IMR-90 (cell line): ENCODE data around the gene GBX2. TPM values are rescaled to one million over a fixed set of nuclear protein-coding genes. Genes with fewer than 3 reads are reported as not detected.

Source experiments
- ATAC-seq: fragments of 200-7000 bp; cut with Tn5 transposase; 2 replicates; pipeline ENCODE4 v1.9.1; 2020; ENCODE audit warnings: low read depth, mild to moderate bottlenecking, moderate library complexity
- BruUV-seq: library from RNA; stranded (reverse); fragments of 400-500 nt; replicated peaks from 2 replicates; lab custom pipeline; 2021; lab: Mats Ljungman, UMichigan
- CTCF ChIA-PET: fragments of 300-600 bp; formaldehyde crosslinking; extraction: SDS; loops from one replicate; lab custom pipeline; 2021; ENCODE audit warnings: antibody characterized with exemption; lab: Yijun Ruan, JAX
- POLR2A ChIA-PET: fragments of 300-600 bp; sonication (Branson Sonifier 250); formaldehyde crosslinking; loops from one replicate; lab custom pipeline; 2022; ENCODE audit warnings: antibody characterized with exemption; ENCODE audit not compliant: unreplicated experiment; lab: Charles Lee
- DNase-seq: peaks from one replicate; pipeline ENCODE4 v3.0.0; 2013
- H2AFZ ChIP-seq: replicated peaks from 2 replicates; pipeline ENCODE3; 2013; ENCODE audit warnings: low read length, mild to moderate bottlenecking; ENCODE audit not compliant: poor library complexity
- H2AK5ac ChIP-seq: 2 replicates; pipeline ENCODE4 v1.6.1; 2013; ENCODE audit warnings: low read depth, low read length, inconsistent platforms
- H2AK9ac ChIP-seq: replicated peaks from 2 replicates; pipeline ENCODE3; 2013; ENCODE audit warnings: mild to moderate bottlenecking, low read depth, low read length, moderate library complexity; ENCODE audit not compliant: poor library complexity
- H2BK120ac ChIP-seq: 2 replicates; pipeline ENCODE4 v1.6.1; 2013; ENCODE audit warnings: low read depth, low read length, inconsistent platforms
- H2BK15ac ChIP-seq: 3 replicates; pipeline ENCODE4 v1.6.1; 2013; ENCODE audit warnings: low read depth, low read length, inconsistent platforms
- H2BK20ac ChIP-seq: 2 replicates; pipeline ENCODE4 v1.6.1; 2013; ENCODE audit warnings: low read depth, mild to moderate bottlenecking, inconsistent platforms, low read length, moderate library complexity
- H2BK5ac ChIP-seq: 2 replicates; pipeline ENCODE4 v1.6.1; 2013; ENCODE audit warnings: mild to moderate bottlenecking, low read depth, low read length, inconsistent platforms; ENCODE audit not compliant: poor library complexity, severe bottlenecking
- H3K14ac ChIP-seq: replicated peaks from 2 replicates; pipeline ENCODE4 v1.6.1; 2013; ENCODE audit warnings: low read depth, low read length, inconsistent platforms
- H3K18ac ChIP-seq: 2 replicates; pipeline ENCODE4 v1.6.1; 2013; ENCODE audit warnings: low read depth, low read length, control low read depth
- H3K23ac ChIP-seq: 2 replicates; pipeline ENCODE4 v1.6.1; 2013; ENCODE audit warnings: low read depth, low read length, inconsistent platforms
- H3K27ac ChIP-seq: 2 replicates; pipeline ENCODE4 v1.5.1; 2013; ENCODE audit warnings: mild to moderate bottlenecking, control low read depth, low read length; ENCODE audit not compliant: insufficient read depth
- H3K27me3 ChIP-seq: 2 replicates; pipeline ENCODE4 v1.6.1; 2013; ENCODE audit warnings: low read length; ENCODE audit not compliant: control insufficient read depth, insufficient read depth
- H3K36me3 ChIP-seq: 2 replicates; pipeline ENCODE4 v1.6.1; 2013; ENCODE audit warnings: low read length, mixed read lengths; ENCODE audit not compliant: control insufficient read depth, insufficient read depth
- H3K4ac ChIP-seq: 2 replicates; pipeline ENCODE4 v1.6.1; 2013; ENCODE audit warnings: low read depth, low read length, inconsistent platforms
- H3K4me1 ChIP-seq: 2 replicates; pipeline ENCODE4 v1.6.1; 2013; ENCODE audit warnings: low read length, mixed read lengths; ENCODE audit not compliant: control insufficient read depth, insufficient read depth
- H3K4me2 ChIP-seq: 2 replicates; pipeline ENCODE4 v1.6.1; 2013; ENCODE audit warnings: low read depth, mild to moderate bottlenecking, control low read depth, low read length, moderate library complexity
- H3K4me3 ChIP-seq: 2 replicates; pipeline ENCODE4 v1.5.1; 2013; ENCODE audit warnings: low read depth, mild to moderate bottlenecking, control low read depth, low read length, moderate library complexity; ENCODE audit not compliant: insufficient read depth
- H3K56ac ChIP-seq: 2 replicates; pipeline ENCODE4 v1.6.1; 2013; ENCODE audit warnings: low read length, inconsistent platforms; ENCODE audit not compliant: insufficient read depth; ENCODE audit errors: extremely low read depth
- H3K79me1 ChIP-seq, 2 experiments: 2 replicates each; pipeline ENCODE4 v1.6.1; 2013; ENCODE audit warnings: low read length in 2 of 2, inconsistent platforms in 1 of 2, low read depth in 1 of 2
- H3K9ac ChIP-seq: 2 replicates; pipeline ENCODE4 v1.6.1; 2013; ENCODE audit warnings: low read depth, low read length, control low read depth
- H3K9me1 ChIP-seq: 2 replicates; pipeline ENCODE4 v1.6.1; 2013; ENCODE audit warnings: low read length, inconsistent platforms; ENCODE audit not compliant: insufficient read depth
- H3K9me3 ChIP-seq: 2 replicates; pipeline ENCODE4 v1.6.1; 2013; ENCODE audit warnings: low read length; ENCODE audit not compliant: control insufficient read depth, insufficient read depth
- H4K20me1 ChIP-seq: 2 replicates; pipeline ENCODE4 v1.6.1; 2013; ENCODE audit warnings: low read length, inconsistent platforms; ENCODE audit not compliant: insufficient read depth
- H4K5ac ChIP-seq: 2 replicates; pipeline ENCODE4 v1.6.1; 2013; ENCODE audit warnings: mild to moderate bottlenecking, low read depth, low read length, control low read depth
- H4K8ac ChIP-seq, 2 experiments: 2 replicates each; pipeline ENCODE4 v1.6.1; 2013; ENCODE audit warnings: low read depth in 2 of 2, low read length in 2 of 2, control low read depth in 1 of 2, inconsistent platforms in 1 of 2
- H4K91ac ChIP-seq: 2 replicates; pipeline ENCODE4 v1.6.1; 2013; ENCODE audit warnings: low read depth, low read length, inconsistent platforms; ENCODE audit not compliant: insufficient read depth
- BHLHE40 ChIP-seq: fragments of 150-350 bp; IDR thresholded peaks from 2 replicates; pipeline ENCODE4 v1.6.1; 2016; ENCODE audit warnings: mild to moderate bottlenecking, low read depth, low read length
- CEBPB ChIP-seq: IDR thresholded peaks from 2 replicates; pipeline ENCODE4 v1.6.1; 2012; ENCODE audit warnings: low read depth, low read length, improper control_type of control experiment
- FOS ChIP-seq: fragments of 150-350 bp; IDR thresholded peaks from 2 replicates; pipeline ENCODE4 v1.6.1; 2016; ENCODE audit warnings: low read depth, low read length
- MAFK ChIP-seq: IDR thresholded peaks from 2 replicates; pipeline ENCODE4 v1.6.1; 2012; ENCODE audit warnings: low read depth, low read length, improper control_type of control experiment
- MXI1 ChIP-seq: IDR thresholded peaks from 2 replicates; pipeline ENCODE4 v1.6.1; 2012; ENCODE audit warnings: low read depth, mild to moderate bottlenecking, low read length, moderate library complexity, borderline replicate concordance
- NFE2L2 ChIP-seq: fragments of 150-350 bp; IDR thresholded peaks from 2 replicates; pipeline ENCODE4 v1.6.1; 2016; ENCODE audit warnings: low read depth, mild to moderate bottlenecking, low read length
- POLR2A ChIP-seq: IDR thresholded peaks from 2 replicates; pipeline ENCODE4 v1.6.1; 2012; ENCODE audit warnings: mild to moderate bottlenecking, low read depth, low read length
- RAD21 ChIP-seq: IDR thresholded peaks from 2 replicates; pipeline ENCODE4 v1.6.1; 2012; ENCODE audit warnings: low read length, improper control_type of control experiment
- RCOR1 ChIP-seq: IDR thresholded peaks from 2 replicates; pipeline ENCODE4 v1.6.1; 2012; ENCODE audit warnings: mild to moderate bottlenecking, low read length, improper control_type of control experiment; ENCODE audit not compliant: insufficient replicate concordance
- SMC3 ChIP-seq: fragments of 150-350 bp; IDR thresholded peaks from 2 replicates; pipeline ENCODE4 v1.6.1; 2016; ENCODE audit warnings: low read depth, mild to moderate bottlenecking, antibody characterized with exemption, low read length, moderate library complexity
- WGBS, 2 experiments: methylation state at CpG; one replicate each; pipeline versions ENCODE4 v1.1.5 to v1.1.7; 2013; ENCODE audit warnings: missing lambda C conversion rate in 2 of 2; ENCODE audit not compliant: insufficient read length in 1 of 2; ENCODE audit errors: extremely low coverage in 2 of 2; 5-methylcytosine and 5-hydroxymethylcytosine counted together
- dilution Hi-C: fragments of 300-500 bp; cut with HindIII; formaldehyde crosslinking; loops from one replicate; pipeline ENCODE4 v1.14.3; 2018; ENCODE audit warnings: low sequenced_read_pairs; ENCODE audit not compliant: unreplicated experiment
- in situ Hi-C: fragments of 300-500 bp; cut with MboI; formaldehyde crosslinking; loops from 3 replicates; pipeline ENCODE4 v1.14.3; 2019; ENCODE audit warnings: low sequenced_read_pairs, inconsistent platforms, mixed read lengths
- intact Hi-C: fragments of 100-400 bp; cut with micrococcal nuclease; formaldehyde crosslinking; loops from 2 replicates; pipeline ENCODE4 v1.10.0; 2022
- polyA plus RNA-seq, 3 experiments: library from polyadenylated mRNA; depleted of rRNA; stranded (reverse); fragments of >200 nt; gene quantifications; 2 replicates each; pipeline ENCODE4 v1.2.3, GENCODE V29; 2012; ENCODE audit warnings: low replicate concordance in 1 of 3
- total RNA-seq: library from RNA; depleted of rRNA; stranded (reverse); fragments of >200 nt; gene quantifications from 2 replicates; pipeline ENCODE4 v1.2.3, GENCODE V29; 2012
- TF ChIP-seq, protein P1 (sequence below): conservative IDR thresholded peaks from 2 replicates; pipeline ENCODE4 v1.5.1; 2012; ENCODE audit warnings: mild to moderate bottlenecking, low read depth, low read length, improper control_type of control experiment

The GBX2 gene
- total and polyA plus RNA-seq, 2 of the 4 experiments (the other 2 are of a cell fraction), result 0.10 TPM; not detected in 1

- no peaks in the 10 kb centered on the region for H3K27me3 ChIP-seq
- no peak overlapping the region for H3K56ac ChIP-seq
- H4K5ac ChIP-seq, result no peak overlapping the region
- no peaks in the 10 kb centered on the region for H3K36me3 ChIP-seq
- in situ Hi-C loops (no loop called here), dilution Hi-C loops (no loop called here), intact Hi-C loops (no loop called here)
- CTCF ChIA-PET, result no interaction called here
- H2BK20ac ChIP-seq, result no peak overlapping the region
- H2BK15ac ChIP-seq, result no peak overlapping the region
- no peak overlapping the region for H4K8ac ChIP-seq
- TF ChIP-seq RCOR1 (no peak), NFE2L2 (no peak), MAFK (no peak), FOS (no peak), BHLHE40 (no peak), POLR2A (no peak), MXI1 (no peak), RAD21 (no peak), CEBPB (no peak), SMC3 (no peak)
- TF ChIP-seq, protein P1, sequence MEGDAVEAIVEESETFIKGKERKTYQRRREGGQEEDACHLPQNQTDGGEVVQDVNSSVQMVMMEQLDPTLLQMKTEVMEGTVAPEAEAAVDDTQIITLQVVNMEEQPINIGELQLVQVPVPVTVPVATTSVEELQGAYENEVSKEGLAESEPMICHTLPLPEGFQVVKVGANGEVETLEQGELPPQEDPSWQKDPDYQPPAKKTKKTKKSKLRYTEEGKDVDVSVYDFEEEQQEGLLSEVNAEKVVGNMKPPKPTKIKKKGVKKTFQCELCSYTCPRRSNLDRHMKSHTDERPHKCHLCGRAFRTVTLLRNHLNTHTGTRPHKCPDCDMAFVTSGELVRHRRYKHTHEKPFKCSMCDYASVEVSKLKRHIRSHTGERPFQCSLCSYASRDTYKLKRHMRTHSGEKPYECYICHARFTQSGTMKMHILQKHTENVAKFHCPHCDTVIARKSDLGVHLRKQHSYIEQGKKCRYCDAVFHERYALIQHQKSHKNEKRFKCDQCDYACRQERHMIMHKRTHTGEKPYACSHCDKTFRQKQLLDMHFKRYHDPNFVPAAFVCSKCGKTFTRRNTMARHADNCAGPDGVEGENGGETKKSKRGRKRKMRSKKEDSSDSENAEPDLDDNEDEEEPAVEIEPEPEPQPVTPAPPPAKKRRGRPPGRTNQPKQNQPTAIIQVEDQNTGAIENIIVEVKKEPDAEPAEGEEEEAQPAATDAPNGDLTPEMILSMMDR, result no peak
- peak overlapping the region; percentile 13 for H2AK9ac ChIP-seq
- no peak overlapping the region for H2BK120ac ChIP-seq
- H3K9me3 ChIP-seq, result no peaks in the 10 kb centered on the region
- no peak overlapping the region for H3K4ac ChIP-seq
- no TSS peak for BruUV-seq
- ATAC-seq (no peak), DNase-seq (no peak)
- H3K27ac ChIP-seq, result no peak overlapping the region
- no peak overlapping the region for H3K9ac ChIP-seq
- H3K14ac ChIP-seq, result no peak overlapping the region
- POLR2A ChIA-PET, result no interaction called here
- no peak overlapping the region for H2AK5ac ChIP-seq
- no peak overlapping the region for H2AFZ ChIP-seq
- no peak overlapping the region for H4K91ac ChIP-seq
- H3K9me1 ChIP-seq, result no peaks in the 10 kb centered on the region; the same call in 1 of the 2 replicates
- no peak overlapping the region for H3K23ac ChIP-seq
- H3K18ac ChIP-seq, result no peak overlapping the region
- H3K4me3 ChIP-seq, result no peak overlapping the region
- no peak overlapping the region for H3K4me2 ChIP-seq
- H4K20me1 ChIP-seq, result no peaks in the 10 kb centered on the region
- H3K4me1 ChIP-seq, result no peaks in the 10 kb centered on the region
- no peak overlapping the region for H2BK5ac ChIP-seq
- WGBS, 2 experiments, result no CpG with 5 or more reads among the region's 6 CpGs
- H3K79me1 ChIP-seq, result no peaks in the 10 kb centered on the region
Measured at GRCh38 chr2:236130349-236130998, 37.7 kb downstream of the GBX2 start.
